ENCODE data around the gene PDLIM7. TPM values are rescaled to one million over a fixed set of nuclear protein-coding genes. Genes with fewer than 3 reads are reported as not detected.

PDLIM7 gene
- total and polyA plus RNA-seq, 4 donors: 49.2 to 124 (median 83.5) TPM

DNA sequence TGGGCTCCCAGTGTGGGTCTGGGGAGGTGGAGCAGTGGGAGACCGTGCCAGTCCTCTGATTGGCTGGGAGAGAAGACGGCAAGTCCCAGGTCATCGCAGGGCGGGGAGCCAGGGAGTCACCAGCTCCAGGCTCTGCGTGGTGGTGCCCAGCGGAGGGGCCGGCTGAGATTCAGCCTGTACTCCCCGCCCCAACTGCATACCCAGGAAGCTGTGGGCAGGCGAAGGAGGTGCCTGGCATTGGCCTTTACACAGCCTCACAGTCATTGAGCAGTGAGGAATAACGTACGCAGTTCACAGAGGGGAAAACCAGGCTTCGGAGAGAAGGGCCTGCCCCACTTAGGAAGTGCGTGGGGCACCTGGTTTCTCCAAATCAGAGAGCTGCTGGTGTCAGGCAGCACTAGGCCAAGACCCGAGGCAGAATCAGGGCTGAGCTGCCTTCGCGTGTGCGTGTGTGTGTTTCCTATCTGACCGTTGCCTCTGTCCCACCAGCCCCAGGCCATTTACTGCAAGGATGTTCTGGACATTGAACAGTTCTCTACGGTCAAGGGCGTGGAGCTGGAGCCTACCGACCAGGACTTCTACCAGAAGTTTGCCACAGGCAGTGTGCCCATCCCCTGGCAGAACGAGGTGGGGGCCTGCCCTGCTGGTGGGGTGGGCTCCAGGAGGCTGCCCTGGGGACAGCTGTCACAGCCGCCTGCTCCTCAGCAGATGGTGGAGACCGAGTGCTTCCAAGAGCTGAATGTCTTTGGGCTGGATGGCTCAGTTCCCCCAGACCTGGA is 57.0 kb downstream of the PDLIM7 start:
- no peak for ATAC-seq (ENCODE audit: insufficient read depth, low FRiP score)
- no peak for DNase-seq
- Histone ChIP-seq H3K36me3 (ENCODE audit: control insufficient read depth in 4 of 4, insufficient read depth in 4 of 4, low read length in 4 of 4) (peaks cover 0 to 43% (median 14%) of the 10 kb centered on the region in 4 donors), H3K9ac (ENCODE audit: insufficient read depth in 1 of 2, low read length in 2 of 2) (no peak overlapping the region), H3K27ac (ENCODE audit: low read depth in 1 of 2, low read length in 1 of 2) (no peak overlapping the region), H3K4me3 (no peak overlapping the region), H3K9me3 (ENCODE audit: control insufficient read depth in 4 of 4, insufficient read depth in 3 of 4, low read length in 3 of 4) (no peaks in the 10 kb centered on the region), H3K27me3 (ENCODE audit: control insufficient read depth in 3 of 3, insufficient read depth in 3 of 3, low read length in 2 of 3) (peaks cover 0 to 4% (median 1%) of the 10 kb centered on the region in 3 donors), H3K4me1 (ENCODE audit: control insufficient read depth in 5 of 5, insufficient read depth in 5 of 5, low read length in 5 of 5) (no peaks in the 10 kb centered on the region)
- TF ChIP-seq, protein P1, sequence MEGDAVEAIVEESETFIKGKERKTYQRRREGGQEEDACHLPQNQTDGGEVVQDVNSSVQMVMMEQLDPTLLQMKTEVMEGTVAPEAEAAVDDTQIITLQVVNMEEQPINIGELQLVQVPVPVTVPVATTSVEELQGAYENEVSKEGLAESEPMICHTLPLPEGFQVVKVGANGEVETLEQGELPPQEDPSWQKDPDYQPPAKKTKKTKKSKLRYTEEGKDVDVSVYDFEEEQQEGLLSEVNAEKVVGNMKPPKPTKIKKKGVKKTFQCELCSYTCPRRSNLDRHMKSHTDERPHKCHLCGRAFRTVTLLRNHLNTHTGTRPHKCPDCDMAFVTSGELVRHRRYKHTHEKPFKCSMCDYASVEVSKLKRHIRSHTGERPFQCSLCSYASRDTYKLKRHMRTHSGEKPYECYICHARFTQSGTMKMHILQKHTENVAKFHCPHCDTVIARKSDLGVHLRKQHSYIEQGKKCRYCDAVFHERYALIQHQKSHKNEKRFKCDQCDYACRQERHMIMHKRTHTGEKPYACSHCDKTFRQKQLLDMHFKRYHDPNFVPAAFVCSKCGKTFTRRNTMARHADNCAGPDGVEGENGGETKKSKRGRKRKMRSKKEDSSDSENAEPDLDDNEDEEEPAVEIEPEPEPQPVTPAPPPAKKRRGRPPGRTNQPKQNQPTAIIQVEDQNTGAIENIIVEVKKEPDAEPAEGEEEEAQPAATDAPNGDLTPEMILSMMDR (IDR thresholded peaks at IDR 0.05; ENCODE audit: control extremely low read depth, extremely low read depth): no peak
- WGBS, 2 donors: 90 to 92% methylated on average over 24 of the region's 24 CpGs

DNA sequence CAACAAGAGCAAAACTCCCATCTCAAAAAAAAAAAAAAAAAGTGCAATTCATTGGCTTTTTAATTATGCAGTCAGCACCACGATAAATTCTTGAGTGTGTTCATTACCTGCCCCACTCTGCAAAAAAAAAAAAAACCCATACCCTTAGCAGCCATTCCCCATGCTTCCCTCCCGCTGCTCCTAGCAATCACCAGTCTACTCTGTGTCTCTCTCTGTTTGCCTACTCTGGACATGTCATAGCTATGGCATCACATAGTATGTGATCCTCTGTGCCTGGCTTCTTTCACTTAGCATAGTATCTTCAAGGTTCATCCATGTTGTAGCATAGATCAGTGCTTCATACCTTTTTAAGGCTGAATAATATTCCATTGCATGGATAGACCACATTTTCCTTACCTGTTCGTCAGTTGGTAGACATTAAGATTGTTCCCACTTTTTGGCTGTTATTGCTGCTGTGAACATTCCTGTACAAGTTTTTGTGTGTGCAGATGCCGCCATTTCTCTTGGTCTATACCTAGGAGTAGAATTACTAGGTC is 57.8 kb downstream of the PDLIM7 start:
- DNase-seq (no peak), ATAC-seq (ENCODE audit: insufficient read depth, low FRiP score) (no peak)
- H3K9me3 ChIP-seq (ENCODE audit: control insufficient read depth in 4 of 4, insufficient read depth in 3 of 4, low read length in 3 of 4): no peaks in the 10 kb centered on the region
- TF ChIP-seq, protein P1 (IDR thresholded peaks at IDR 0.05; ENCODE audit: control extremely low read depth, extremely low read depth): no peak
- H3K27me3 ChIP-seq (ENCODE audit: control insufficient read depth in 3 of 3, insufficient read depth in 3 of 3, low read length in 2 of 3): peaks cover 0 to under 1% (median 0%) of the 10 kb centered on the region in 3 donors
- H3K27ac ChIP-seq (ENCODE audit: low read depth in 1 of 2, low read length in 1 of 2): no peak overlapping the region
- H3K4me3 ChIP-seq: no peak overlapping the region
- 95 to 98% methylated on average over 4 of the region's 4 CpGs for WGBS, 2 donors
- peaks cover 0 to 51% (median 18%) of the 10 kb centered on the region in 4 donors for H3K36me3 ChIP-seq (ENCODE audit: control insufficient read depth in 4 of 4, insufficient read depth in 4 of 4, low read length in 4 of 4)
- no peak overlapping the region for H3K9ac ChIP-seq (ENCODE audit: insufficient read depth in 1 of 2, low read length in 2 of 2)
- no peaks in the 10 kb centered on the region for H3K4me1 ChIP-seq (ENCODE audit: control insufficient read depth in 5 of 5, insufficient read depth in 5 of 5, low read length in 5 of 5)

DNA sequence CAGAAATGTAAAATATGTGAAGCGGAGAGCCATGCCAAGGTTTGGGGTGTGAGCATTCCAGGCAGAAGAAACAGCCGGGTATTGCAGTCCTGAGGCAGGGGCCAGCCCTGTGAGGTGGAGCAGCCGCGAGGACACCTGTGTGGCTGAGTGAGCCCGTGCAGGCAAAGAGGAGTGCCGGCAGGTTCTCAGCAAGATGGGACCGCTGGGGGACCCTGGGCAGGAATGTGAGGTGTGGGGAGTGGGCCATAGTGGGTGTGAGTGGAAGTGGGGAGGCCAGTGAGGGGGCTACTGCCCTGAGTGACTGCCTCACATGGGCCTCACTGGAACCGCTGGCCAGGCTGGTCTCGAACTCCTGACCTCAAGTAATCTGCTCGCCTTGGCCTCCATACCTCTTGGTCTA is 58.9 kb downstream of the PDLIM7 start:
- Histone ChIP-seq H3K36me3 (ENCODE audit: control insufficient read depth in 4 of 4, insufficient read depth in 4 of 4, low read length in 4 of 4) (peaks cover 0 to 62% (median 22%) of the 10 kb centered on the region in 4 donors), H3K4me3 (no peak overlapping the region), H3K9ac (ENCODE audit: insufficient read depth in 1 of 2, low read length in 2 of 2) (no peak overlapping the region), H3K27ac (ENCODE audit: low read depth in 1 of 2, low read length in 1 of 2) (no peak overlapping the region), H3K4me1 (ENCODE audit: control insufficient read depth in 5 of 5, insufficient read depth in 5 of 5, low read length in 5 of 5) (no peaks in the 10 kb centered on the region), H3K27me3 (ENCODE audit: control insufficient read depth in 3 of 3, insufficient read depth in 3 of 3, low read length in 2 of 3) (no peaks in the 10 kb centered on the region), H3K9me3 (ENCODE audit: control insufficient read depth in 4 of 4, insufficient read depth in 3 of 4, low read length in 3 of 4) (no peaks in the 10 kb centered on the region)
- 91 to 95% methylated on average over 10 of the region's 10 CpGs for WGBS, 2 donors
- ATAC-seq (ENCODE audit: insufficient read depth, low FRiP score) (no peak), DNase-seq (no peak)
- TF ChIP-seq, protein P1 (IDR thresholded peaks at IDR 0.05; ENCODE audit: control extremely low read depth, extremely low read depth): no peak
